GM21367 (cell line): Measurements from ENCODE around the gene CRTC3.
A peak's percentile ranks its signal among the peaks of the same experiment; 100 is the strongest.

Experiments
- ATAC-seq: cut with Tn5 transposase; IDR thresholded peaks from one replicate; pipeline ENCODE4 v1.9.1; 2021; ENCODE audit not compliant: unreplicated experiment

Gene CRTC3

DNA sequence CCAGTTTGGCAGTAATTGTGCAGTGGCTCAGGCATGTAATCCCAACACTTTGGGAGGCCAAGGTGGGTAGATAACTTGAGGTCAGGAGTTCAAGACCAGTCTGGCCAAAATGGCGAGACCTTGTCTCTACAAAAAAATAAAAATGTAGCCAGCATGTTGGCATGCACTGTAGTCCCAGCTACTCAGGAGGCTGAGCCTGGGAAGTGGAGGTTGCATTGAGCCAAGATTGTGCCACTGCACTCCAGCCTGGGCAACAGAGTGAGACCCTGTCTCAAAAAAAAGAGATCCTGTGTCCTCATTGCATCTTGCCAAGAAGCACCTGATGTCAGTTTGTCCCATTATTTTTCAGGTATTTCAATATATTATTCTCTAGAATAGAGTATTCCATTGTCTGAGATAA is 61.8 kb downstream of the CRTC3 start:
- ATAC-seq: no peak

DNA sequence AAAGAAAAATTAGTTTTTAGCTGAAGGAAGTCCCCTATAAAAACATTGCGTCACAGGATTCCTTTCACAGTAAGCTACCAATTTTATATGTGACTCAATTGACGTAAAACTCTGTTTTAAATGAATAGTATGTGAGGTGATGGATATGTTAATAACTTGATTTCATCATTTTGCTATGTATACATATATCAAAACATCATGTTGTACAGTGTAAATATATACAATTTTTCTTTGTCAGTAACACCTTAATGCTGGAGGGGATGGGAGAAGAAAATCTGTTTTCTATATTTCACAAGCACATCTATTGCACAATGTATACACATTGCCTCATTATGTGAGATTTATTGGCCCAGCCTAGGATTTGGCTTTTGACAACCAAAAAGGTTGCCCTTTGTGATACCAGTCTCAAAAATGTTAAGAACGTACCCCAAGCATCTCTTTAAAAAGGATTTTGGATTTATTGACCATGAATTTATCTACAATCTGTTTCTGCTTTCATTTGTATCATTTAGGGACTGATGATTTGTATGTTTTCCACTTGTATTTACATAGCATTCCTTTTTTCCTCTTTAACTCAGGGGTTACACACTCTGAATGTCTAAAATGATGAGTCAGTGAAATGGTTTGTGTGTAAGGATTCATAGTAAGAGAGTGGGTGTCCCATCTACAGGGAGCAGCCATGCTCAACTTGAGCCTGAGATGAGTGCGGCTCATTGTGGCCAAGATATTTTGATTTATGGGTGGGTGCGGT is 62.6 kb downstream of the CRTC3 start:
- ATAC-seq: no peak

DNA sequence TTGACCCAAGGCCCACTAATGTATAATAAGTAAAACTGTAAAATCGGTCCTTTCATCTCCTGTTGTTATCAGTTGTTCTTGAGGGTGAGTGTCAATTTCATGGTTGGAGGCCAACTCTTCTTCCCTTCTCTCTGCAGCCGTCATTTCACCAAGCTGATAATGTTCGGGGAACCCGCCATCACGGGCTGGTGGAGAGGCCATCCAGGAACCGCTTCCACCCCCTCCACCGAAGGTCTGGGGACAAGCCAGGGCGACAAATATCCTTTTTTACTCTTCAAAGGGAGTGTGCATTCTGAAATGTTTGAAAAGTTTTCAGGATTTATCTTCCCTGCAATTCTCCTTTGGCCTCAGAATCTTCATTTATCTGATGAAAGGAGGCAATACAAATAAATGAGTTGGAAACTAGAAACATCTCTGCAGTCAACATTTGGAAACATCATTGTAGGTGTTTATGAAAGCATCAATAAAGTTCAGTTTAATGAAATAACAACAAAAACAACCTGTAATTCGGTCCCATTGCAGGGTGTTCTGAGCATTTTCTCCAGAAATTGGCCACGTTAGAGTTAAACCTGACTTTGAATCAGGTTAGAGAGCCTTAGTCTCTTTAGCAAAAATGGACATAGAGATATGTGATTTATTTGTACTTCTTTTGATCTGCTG is 63.9 kb downstream of the CRTC3 start:
- ATAC-seq: no peak

DNA sequence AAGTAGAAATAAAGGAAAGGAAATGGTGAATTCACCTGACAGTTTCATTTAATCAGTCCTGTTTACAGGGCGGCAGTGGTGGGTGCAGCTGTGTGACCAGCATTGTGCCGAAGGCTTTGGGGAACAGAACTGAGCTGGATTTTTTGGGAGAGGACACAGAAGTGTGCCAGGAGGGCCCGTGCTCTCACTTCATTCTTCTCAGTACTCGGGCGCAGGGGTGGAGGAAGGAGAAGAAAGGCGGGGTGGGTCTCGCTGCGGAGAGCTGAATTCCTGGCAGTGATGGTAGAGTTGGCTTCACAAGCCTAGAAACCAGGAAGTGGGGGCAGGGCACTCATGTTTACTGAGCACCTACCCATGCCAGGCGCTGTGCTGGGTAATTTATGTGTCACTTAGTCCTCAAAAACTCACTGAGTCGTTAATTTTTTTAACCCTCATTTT is 64.6 kb downstream of the CRTC3 start:
- ATAC-seq: peak; percentile 29

DNA sequence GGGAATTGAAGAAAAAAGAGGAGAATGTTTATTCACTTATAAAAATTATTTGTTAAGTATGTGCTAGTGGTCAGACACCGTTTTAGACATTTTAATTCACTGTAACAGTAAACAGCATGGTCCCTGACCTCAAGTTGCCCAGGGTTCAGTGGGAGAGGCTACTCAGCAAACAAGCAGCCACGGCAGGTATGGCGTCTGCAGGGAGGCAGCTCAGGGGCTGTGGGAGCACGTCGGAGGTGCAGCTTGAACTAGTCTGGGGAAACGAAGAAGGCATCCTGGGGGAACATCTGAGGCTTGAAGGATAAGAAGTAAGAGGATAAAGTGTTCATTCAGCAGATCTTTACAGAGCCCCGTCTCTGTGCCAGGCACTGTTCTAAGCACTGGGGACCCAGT is 66.0 kb downstream of the CRTC3 start:
- no peak for ATAC-seq

DNA sequence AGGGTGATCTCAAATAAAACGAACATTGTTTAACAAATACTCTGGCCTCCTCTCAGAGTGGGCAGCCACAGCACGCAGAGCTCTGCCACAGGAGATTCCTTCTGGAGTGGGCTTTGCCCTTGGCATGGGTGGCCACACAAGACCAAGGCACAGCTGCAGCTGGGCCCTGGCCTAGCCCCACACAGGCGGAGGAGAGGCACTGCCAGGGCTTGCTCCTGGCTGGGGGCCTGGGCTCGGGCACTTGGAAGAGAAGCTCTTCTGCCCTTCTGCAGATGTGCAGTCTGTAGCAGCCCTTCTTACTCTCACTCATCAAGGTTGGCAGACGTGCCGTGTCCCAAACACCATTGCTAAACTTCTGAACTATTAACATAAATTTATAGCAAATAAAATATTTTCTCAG is 67.2 kb downstream of the CRTC3 start:
- no peak for ATAC-seq

DNA sequence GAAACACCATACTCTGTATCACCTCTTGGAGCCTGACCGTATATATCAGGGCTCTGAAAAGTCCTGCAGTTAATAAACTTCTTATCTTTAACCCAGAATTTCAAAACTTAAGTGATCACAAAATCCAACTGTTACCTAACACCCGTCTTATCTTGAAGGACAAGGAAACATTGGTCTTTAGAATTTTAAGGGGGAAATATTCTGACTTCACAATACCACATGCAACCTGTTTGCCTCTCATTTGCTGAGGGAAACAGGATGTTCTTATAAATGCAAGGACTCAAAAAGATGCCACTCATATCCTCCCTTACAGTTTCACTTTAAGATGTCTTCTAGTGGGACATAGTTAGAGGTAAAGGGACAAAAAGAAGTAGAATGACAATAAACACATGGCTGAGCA is 67.9 kb downstream of the CRTC3 start:
- no peak for ATAC-seq

DNA sequence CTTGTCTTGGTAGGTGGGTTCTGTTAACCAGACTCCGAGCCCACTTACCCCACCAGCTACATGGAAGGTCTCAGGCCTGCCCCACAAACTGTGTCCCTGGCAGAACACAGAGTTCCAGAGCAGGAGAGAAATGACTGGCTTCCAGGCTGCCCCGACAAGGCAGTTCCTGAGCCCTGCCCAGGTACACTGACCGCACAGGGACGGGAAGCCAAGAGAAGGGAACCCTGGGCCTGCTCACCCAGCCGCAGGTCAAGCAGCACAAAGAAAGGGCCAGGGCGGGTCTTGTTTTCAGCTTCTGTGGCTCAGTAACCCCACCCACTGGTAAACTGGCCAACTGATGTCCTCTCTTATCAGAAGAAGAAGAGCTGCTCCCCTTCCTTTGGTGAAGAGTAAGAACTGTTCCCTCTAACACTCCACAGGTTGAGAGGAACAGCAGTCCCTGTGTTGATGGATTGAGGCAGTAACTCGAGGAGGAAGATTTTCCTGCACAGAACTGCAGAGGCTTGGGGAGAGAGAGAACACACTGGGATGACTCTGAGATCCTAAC is 68.4 kb downstream of the CRTC3 start:
- ATAC-seq: no peak

DNA sequence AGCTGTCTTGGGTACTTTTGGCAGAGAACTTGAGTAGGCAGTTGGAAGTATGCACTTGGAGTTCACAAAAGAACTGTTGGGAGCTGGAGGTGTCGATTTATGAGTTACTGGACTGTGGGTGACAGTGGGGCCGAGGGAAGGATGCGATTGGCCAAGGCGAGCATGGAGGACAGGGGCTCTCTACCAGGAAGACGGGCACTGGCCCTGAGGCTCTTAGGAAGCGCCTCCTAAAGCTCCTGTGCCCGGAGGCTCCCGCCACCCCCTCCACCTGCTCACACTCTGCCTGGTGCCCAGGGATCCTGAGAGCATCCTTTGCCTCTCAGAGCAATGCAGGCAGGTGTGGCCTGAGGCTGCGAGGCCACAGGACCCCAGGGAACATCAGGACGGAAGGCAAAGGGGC is 69.0 kb downstream of the CRTC3 start:
- no peak for ATAC-seq

DNA sequence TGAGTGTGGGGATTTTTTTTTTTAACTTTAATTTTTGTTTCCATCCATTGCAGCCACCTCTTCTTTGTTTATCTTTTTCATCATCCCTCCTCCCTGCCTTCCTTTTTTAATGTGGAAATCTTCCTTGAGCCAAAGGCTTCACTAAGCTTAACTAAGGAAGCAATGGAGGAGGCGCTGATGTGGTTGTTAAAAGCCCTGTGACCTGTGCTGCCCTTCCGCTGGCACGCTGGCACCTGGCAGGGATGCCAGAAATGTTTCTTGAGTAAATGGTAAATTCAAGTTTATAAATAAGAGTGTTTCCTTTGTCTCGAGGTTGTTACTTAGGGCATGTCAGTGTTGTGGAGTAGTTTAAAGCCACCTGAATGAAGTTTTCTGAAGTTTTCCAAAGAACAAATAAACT is 69.4 kb downstream of the CRTC3 start:
- no peak for ATAC-seq

DNA sequence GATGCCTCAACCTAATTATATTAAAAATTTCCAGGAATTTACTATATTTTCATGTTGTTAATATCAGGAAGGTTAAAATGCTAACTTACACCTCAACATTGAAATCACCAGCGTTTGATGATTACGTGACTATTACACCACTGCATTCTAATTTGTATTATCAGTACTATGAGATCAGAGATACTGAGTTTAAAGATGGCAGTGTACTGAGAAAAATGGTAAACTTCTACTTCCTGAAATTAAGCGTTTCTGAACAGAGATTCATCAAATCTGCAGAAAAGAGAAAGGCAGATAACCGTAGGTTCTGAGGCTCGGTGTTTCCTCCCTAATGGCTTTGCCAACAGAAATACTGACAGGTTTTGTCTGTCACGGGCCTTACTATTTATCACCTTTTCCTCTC is 69.9 kb downstream of the CRTC3 start:
- ATAC-seq: no peak

DNA sequence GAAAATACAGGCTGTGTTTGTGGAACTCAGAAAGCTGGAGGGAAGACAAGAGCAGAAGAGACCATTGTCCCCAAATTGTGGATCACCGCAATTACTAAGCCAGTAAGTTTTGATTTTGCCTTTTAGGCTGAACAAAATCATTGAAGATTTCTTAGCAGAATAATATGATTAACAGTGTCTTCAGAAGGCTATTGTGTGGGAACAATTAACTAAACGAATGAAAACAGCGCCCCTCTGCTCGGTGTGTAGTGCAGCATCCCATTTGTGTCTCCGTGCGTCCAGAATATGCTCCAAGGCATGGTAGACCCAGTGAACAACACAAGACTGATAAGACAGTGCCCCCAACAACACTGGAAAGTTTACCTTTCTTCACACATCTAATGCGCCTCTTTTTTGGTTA is 71.2 kb downstream of the CRTC3 start:
- ATAC-seq: no peak

DNA sequence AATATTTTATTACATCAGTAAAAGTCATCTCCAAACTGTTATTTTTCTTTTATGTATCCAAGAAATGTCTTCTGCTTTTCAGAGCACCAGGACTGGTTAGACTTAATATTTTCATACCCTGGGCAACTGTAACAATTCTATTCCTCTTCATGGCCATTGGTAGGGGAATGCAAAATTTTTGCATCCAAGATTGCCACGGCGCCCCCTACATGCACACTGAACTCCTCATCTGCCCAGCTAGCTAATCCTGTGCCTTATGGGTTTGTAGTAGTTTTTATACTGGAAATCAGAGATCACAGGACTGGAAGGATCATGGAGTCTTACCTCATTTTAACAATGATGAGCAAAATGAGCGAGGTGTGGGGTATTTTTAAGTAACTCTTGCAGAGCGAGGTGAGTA is 74.2 kb downstream of the CRTC3 start:
- no peak for ATAC-seq

DNA sequence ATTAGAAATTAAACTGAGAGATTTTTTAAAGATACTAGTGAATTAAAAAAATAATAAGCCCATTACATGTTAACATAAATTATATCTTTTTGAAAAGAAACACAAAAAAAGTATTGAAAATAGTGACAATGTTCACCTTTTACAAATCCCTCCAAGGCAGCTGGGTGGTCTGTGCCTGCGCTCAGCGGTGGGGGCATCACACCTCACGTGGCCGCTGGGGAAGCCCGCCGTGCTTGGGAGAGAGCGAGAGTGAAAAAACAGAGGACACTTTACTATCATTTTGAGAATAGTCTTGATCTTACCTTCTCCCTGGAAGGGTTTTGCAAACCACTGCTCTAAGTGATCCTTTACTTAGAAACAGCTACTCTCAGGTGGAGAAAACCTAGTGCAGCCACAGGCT is 76.9 kb downstream of the CRTC3 start:
- ATAC-seq: no peak

DNA sequence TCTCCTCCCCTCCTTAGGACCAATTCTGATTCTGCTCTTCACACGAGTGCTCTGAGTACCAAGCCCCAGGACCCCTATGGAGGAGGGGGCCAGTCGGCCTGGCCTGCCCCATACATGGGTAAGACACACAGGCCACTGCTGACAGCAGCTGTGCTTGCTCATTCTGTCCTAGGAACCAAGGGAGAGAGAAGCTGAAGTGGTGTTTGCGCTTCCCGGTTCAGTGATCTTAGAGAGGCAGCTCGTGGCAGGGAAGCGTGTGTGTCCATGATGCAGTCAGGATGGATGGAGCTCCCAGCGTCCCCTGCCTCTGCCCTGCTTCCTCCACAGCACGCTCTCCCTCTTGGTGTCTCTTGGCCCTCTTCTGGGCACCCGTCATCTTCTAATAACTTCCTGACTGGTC is 77.6 kb downstream of the CRTC3 start:
- ATAC-seq: no peak

DNA sequence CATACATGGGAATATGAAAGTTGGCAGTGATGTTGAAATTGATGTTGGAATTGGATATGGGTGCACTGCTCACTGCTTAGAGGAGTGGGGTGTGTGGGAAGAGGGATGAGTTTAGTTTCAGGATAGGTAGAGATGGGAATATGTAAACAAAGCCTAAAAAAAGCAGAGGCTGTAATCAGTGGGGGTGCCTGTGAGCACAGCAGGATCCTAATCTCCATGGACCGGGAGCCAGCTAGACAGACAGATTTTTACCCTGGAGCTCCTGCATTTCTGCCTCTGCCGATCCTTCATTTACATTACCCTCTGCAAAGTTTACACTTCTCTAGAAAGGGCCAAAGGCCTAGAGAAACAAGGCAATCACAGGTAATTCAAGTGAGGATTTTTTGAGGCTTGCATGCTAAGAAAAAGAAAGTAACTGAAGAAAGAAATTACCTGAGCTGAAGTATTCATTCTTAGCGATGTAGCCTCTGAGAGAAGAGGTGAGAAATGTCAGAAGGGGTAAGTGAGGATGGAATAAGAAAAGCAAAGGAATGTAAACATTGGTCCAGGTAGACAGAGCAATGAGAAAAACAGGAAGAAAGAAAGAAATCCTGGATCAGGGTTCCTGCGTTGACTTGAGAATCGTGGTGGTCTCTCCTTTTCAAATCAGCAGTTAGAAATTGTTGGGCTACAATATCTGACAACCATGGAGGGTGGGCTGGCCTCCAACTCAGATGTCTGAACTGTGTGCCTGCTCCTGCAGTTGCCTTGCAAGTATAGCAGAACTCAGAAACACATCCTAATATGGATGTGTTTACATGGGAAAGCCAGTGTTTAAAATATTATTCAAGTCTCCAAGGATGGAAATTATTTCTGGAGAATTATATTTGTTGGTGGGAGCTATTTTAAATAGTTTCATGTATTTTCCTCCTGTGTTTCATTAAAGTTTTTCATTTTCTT is 79.8 kb downstream of the CRTC3 start:
- no peak for ATAC-seq

DNA sequence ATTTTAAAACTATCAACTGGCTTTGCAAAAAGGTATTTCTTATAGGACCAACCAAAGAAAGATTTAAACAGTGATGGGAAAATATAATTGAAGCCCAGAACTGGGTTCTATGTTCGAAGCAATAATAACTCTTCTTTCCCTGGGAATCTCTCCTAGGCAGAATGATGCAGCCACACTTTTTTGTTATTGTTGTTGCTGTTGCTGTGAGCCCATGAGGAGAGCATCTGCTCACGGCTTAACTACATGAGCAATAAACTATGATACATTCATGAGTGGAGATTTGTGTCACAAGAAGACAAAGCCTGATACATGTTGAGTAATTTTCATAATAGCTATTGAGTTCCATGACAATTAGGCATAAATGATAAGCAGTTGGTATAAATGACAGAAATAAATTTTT is 80.5 kb downstream of the CRTC3 start:
- no peak for ATAC-seq

DNA sequence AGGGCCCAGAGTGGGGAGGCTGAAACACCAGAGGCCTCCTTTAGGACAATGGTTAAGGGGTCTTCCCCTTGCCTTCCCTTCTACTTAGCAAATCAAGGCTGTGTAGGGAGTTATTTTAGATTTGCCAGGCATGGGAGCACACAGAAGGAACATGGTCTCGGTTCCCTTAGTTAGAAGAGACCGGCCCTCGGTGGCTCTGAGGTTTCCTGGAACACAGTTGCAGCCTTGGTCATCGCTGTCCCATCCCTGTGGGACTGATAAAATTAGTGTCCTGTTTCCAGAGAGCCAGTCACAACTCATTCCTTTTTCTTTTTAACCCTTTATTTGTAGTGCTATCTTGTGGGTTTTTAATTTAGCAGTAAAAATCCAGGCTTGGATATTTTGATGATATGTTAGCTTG is 81.4 kb downstream of the CRTC3 start:
- no peak for ATAC-seq

DNA sequence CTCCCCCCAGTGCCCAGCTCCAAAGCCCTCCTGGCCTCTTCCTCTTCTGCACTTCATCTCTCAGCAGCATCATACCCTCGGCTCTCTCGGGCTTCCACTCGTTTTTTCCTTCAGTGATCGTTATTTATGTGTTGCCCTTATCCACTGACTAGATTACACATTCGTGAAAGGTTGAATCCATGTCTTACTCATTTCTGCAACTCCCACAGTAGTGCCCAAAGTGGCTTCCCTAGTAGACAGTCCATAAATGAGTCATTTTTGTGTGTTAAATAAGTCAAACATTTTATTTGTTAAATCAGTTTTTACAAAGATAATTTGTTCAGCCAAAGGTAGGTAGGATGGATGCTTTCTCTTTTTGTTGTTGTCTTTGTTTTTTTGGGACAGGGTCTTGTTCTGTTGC is 87.4 kb downstream of the CRTC3 start:
- no peak for ATAC-seq

DNA sequence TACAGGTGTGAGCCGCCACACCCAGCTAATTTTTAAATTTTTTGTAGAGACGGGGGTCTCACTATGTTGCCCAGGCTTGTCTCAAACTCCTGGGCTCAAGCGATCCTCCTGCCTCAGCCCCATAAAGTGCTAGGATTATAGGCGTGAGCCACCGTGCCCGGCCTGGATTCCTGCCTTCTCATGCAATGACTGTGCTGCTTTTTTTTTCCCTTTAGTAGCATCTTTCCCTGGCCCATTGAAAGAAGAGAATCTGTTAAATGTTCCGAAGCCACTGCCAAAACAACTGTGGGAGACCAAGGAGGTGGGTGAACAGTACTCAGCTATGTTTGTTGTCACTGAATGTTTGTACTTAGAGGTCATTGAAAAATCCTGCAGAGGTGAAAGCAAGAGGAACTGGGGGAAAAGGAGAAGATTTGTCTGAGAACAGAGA is 88.0 kb downstream of the CRTC3 start:
- ATAC-seq: no peak

DNA sequence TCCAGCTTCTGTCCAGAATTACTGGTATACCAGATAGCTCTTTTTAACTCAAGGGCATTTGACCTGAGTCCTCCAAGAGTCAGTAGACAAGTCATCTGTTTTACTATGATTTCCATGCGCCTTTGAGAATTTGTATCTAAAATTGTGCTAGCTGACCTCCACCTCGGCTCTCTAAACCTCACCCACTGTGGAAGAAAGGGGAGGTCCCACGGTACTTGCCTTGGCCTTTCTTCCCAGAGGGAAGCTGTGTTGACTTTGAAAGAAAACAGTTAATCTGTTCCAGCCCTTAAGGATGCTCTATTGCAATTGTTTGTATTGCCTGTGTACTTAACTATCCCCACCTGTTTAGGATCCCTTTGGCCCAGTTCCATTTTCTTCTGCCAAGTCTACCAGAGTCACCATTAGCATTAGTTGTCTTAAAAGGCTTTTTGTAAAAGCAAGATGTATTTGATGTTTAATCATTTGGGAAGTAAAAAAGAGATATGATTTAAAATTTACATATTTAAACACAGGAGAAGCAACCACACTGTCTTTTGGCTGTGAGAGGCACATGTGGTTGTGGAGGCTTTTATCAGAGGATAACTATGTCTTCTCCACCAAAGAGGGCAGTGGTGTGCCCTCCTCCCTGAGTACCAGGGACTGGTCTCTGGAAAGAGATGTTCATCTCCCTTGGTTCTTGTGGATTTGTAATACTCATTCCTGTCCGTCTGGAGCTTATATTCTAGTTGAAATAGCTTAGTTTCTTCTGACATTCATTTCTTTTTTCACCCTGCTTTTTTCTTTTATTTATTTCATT is 88.8 kb downstream of the CRTC3 start:
- no peak for ATAC-seq
